ENCODE data around the gene MYO1E.

DNA sequence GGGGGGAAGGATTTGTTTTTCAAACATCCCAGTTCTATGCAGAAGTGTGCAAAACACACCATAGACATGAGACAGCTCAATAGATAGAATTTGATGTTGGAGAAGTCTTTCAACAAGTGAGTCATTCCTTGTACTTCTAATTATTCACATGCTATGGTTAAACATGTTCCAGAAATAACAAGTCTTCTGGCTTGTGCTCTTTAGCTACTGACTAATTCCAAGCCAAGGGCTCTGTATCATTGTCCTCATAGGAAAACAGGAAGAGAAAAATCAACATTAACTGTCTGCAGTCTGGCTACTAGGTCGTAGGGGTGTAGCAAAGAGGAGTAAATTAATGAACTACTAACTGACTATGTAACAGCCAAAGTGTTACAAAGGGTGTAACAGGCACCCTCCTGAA, 140.2 kb downstream of the MYO1E start:
- TF ChIP-seq ARNT (IDR thresholded peaks at IDR 0.05) (no peak), TARDBP (IDR thresholded peaks at IDR 0.05) (no peak), CTBP1 (IDR thresholded peaks at IDR 0.05; ENCODE audit: borderline replicate concordance) (no peak), BHLHE40 (IDR thresholded peaks at IDR 0.05; ENCODE audit: borderline replicate concordance) (no peak), ZNF384 (IDR thresholded peaks at IDR 0.05) (no peak), SP1 (IDR thresholded peaks at IDR 0.05) (no peak), L3MBTL2 (conservative IDR thresholded peaks at IDR 0.05) (no peak), HDGF (IDR thresholded peaks at IDR 0.05; ENCODE audit: borderline replicate concordance) (no peak), ELF4 (IDR thresholded peaks at IDR 0.05) (no peak), NFRKB (IDR thresholded peaks at IDR 0.05) (no peak), FOXA1 (IDR thresholded peaks at IDR 0.05) (no peak), FOXM1 (IDR thresholded peaks at IDR 0.05; ENCODE audit: borderline replicate concordance) (no peak), FOXK2 (IDR thresholded peaks at IDR 0.05) (no peak)
- TF ChIP-seq, protein P1, sequence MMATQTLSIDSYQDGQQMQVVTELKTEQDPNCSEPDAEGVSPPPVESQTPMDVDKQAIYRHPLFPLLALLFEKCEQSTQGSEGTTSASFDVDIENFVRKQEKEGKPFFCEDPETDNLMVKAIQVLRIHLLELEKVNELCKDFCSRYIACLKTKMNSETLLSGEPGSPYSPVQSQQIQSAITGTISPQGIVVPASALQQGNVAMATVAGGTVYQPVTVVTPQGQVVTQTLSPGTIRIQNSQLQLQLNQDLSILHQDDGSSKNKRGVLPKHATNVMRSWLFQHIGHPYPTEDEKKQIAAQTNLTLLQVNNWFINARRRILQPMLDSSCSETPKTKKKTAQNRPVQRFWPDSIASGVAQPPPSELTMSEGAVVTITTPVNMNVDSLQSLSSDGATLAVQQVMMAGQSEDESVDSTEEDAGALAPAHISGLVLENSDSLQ (IDR thresholded peaks at IDR 0.05) = no peak

Measured in HEK293T (cell line).